Stomach (tissue), 19 donors: ENCODE data around the gene RABEP2. TPM values are rescaled to one million over a fixed set of nuclear protein-coding genes. Genes with fewer than 3 reads are reported as not detected.
"Not testable (repeated sequence)": the region's sequence is repeated elsewhere in the genome, so short reads cannot be mapped to it uniquely, and the experiment has no call there.

Source experiments
- DNase-seq, 2 donors: peaks; one replicate each; pipeline versions ENCODE4 v3.0.0 to v3.0.0-alpha.2; 2013 to 2019
- H3K27ac ChIP-seq, 5 donors: fragments of 200-600 bp in 4 of 5; sonication (generic) in 4 of 5; one replicate each; pipeline ENCODE4 v1.5.1; 2013 to 2019; ENCODE audit warnings: mild to moderate bottlenecking in 1 of 5, moderate library complexity in 1 of 5
- H3K27me3 ChIP-seq, 3 donors: fragments of 200-600 bp; sonication (generic); one replicate each; pipeline ENCODE4 v1.5.1; 2017 to 2019; ENCODE audit warnings: mixed run types in 1 of 3
- H3K36me3 ChIP-seq, 4 donors: fragments of 200-600 bp; sonication (generic); 1 replicate in 3 of 4; 2 replicates in 1 of 4; pipeline ENCODE4 v1.5.1; 2016 to 2019
- H3K4me1 ChIP-seq, 4 donors: fragments of 200-600 bp; sonication (generic); one replicate each; pipeline ENCODE4 v1.5.1; 2016 to 2019
- H3K4me3 ChIP-seq, 4 donors: fragments of 200-600 bp; sonication (generic) in 3 of 4; one replicate each; pipeline ENCODE4 v1.5.1; 2016 to 2019; ENCODE audit warnings: mild to moderate bottlenecking in 1 of 4
- H3K9me3 ChIP-seq, 4 donors: fragments of 200-600 bp; sonication (generic); one replicate each; pipeline ENCODE4 v1.5.1; 2016 to 2019
- CTCF ChIP-seq, 7 experiments: fragments of 450-650 bp in 4 of 7; fragments of 200-600 bp in 3 of 7; sonication (generic) in 3 of 7; IDR thresholded peaks; one replicate each; pipeline ENCODE4 v1.5.1; 2016 to 2019; ENCODE audit warnings: antibody characterized with exemption in 7 of 7, control low read depth in 2 of 7, mild to moderate bottlenecking in 1 of 7
- EP300 ChIP-seq: sonication (generic); formaldehyde crosslinking; IDR thresholded peaks from one replicate; pipeline ENCODE4 v1.6.1; 2017; ENCODE audit warnings: antibody characterized with exemption
- POLR2A ChIP-seq, 4 donors: fragments of 450-650 bp; IDR thresholded peaks; one replicate each; pipeline ENCODE4 v1.6.1; 2016; ENCODE audit warnings: antibody characterized with exemption in 4 of 4, control low read depth in 2 of 4, mild to moderate bottlenecking in 1 of 4, moderate library complexity in 1 of 4
- POLR2AphosphoS5 ChIP-seq, 3 donors: sonication (generic); formaldehyde crosslinking; IDR thresholded peaks; one replicate each; pipeline ENCODE4 v1.6.1; 2016; ENCODE audit warnings: antibody characterized with exemption in 3 of 3
- WGBS, 5 donors: extraction: QIAGEN DNeasy Blood & Tissue Kit in 3 of 5; methylation state at CpG; one replicate each; pipeline versions ENCODE4 v1.1.5 to v1.1.7; 2013 to 2018; 5-methylcytosine and 5-hydroxymethylcytosine counted together
- intact Hi-C: fragments of 100-400 bp; cut with DNase I; formaldehyde crosslinking; loops from one replicate; pipeline ENCODE4 v1.15.1; 2023; ENCODE audit warnings: low total_unique reads
- long read RNA-seq, 10 donors: transcript quantifications; one replicate each; lab custom pipeline, GENCODE V29; 2026
- polyA plus RNA-seq, 3 donors: library from polyadenylated mRNA; stranded (reverse); fragments of 200-250 nt; gene quantifications; one replicate each; pipeline ENCODE4 v1.2.3, GENCODE V29; 2013
- total RNA-seq, 5 donors: library from RNA; depleted of rRNA; stranded (reverse); fragments of >200 nt; gene quantifications; one replicate each; pipeline versions ENCODE4 v1.1.0 to v1.2.3, GENCODE V29; 2014 to 2016
- donor health status: healthy with polysubstance abuse.
- donor health status: Bipolar disorder and iron deficiency.
- donor health status: healthy.

The RABEP2 gene
- 100 to 1,000 TPM in 2 of 5 donors, 10 to 100 TPM in 3; 25.7 to 350 (median 84.0) TPM for total RNA-seq
- 10 to 100 TPM; 20.3 to 34.6 (median 32.7) TPM for polyA plus RNA-seq
- long read RNA-seq, donor 1 = 0 reads
- long read RNA-seq, donor 2, partial matches to known transcripts = 0 of 2 reads
- long read RNA-seq, donor 2, other reads (novel, unspliced or antisense) = 0 of 2 reads
- long read RNA-seq, donor 3 = 0 reads
- long read RNA-seq, donor 4 = 0 reads
- long read RNA-seq, donor 5, partial matches to known transcripts = 0 of 5 reads
- long read RNA-seq, donor 5, other reads (novel, unspliced or antisense) = 0 of 5 reads
- long read RNA-seq, donor 6, partial matches to known transcripts = 0 of 10 reads
- long read RNA-seq, donor 6, other reads (novel, unspliced or antisense) = 6 of 10 reads
- long read RNA-seq, donor 7, partial matches to known transcripts = 56 of 58 reads
- long read RNA-seq, donor 7, other reads (novel, unspliced or antisense) = 0 of 58 reads
- long read RNA-seq, donor 8, partial matches to known transcripts = 0 of 1 reads
- long read RNA-seq, donor 8, other reads (novel, unspliced or antisense) = 0 of 1 reads
- long read RNA-seq, donor 9, partial matches to known transcripts = 0 of 1 reads
- long read RNA-seq, donor 9, other reads (novel, unspliced or antisense) = 0 of 1 reads
- long read RNA-seq, donor 10, partial matches to known transcripts = 0 of 1 reads
- long read RNA-seq, donor 10, other reads (novel, unspliced or antisense) = 0 of 1 reads

GRCh38 chr16:28924762-28925385, at the start of gene RABEP2:
TSS of gene RABEP2 (minus strand) at chr16:28925238. CDS start at chr16:28925163, 75 bp downstream.
- Histone ChIP-seq H3K4me3 (peak within 1 kb of the TSS; percentile 64 to 96 (median 66)), H3K27me3 (no peaks in the 10 kb centered on the region), H3K4me1 (peaks cover 4 to 31% (median 24%) of the 10 kb centered on the region in 4 donors), H3K27ac (peak within 1 kb of the TSS; percentile 92 to 100 (median 98)), H3K9me3 (no peaks in the 10 kb centered on the region), H3K36me3 (peaks cover 0 to 14% (median 8%) of the 10 kb centered on the region in 4 donors)
- 1 to 2% (median 1%) methylated on average over 20 to 66 of the region's 66 CpGs for WGBS, 5 donors
- peak; percentile 98 to 100 for DNase-seq
- intact Hi-C loops = no loop called here
- TF ChIP-seq POLR2AphosphoS5 (IDR thresholded peaks at IDR 0.05) = peak; percentile 34 to 76 (median 71)
- no peak for TF ChIP-seq EP300
- TF ChIP-seq CTCF (IDR thresholded peaks at IDR 0.05) = peak in 1 of 7 experiments; percentile 2
- no peak for TF ChIP-seq POLR2A (IDR thresholded peaks at IDR 0.05)

- no peaks in the 10 kb centered on the region for H3K9me3 ChIP-seq
- peaks cover 8 to 48% (median 32%) of the 10 kb centered on the region in 4 donors for H3K4me1 ChIP-seq
- no peaks in the 10 kb centered on the region for H3K27me3 ChIP-seq
- no peak for TF ChIP-seq EP300
- TF ChIP-seq POLR2AphosphoS5 (IDR thresholded peaks at IDR 0.05) = peak; percentile 77 to 98 (median 94)
- peak in 1 of 7 experiments; percentile 17 for TF ChIP-seq CTCF (IDR thresholded peaks at IDR 0.05)
- no peak for TF ChIP-seq POLR2A (IDR thresholded peaks at IDR 0.05)
- intact Hi-C loops = no loop called here
- peak within 1 kb of the TSS; percentile 60 to 87 (median 79) for H3K27ac ChIP-seq
- peak within 1 kb of the TSS; percentile 90 to 99 (median 96) for H3K4me3 ChIP-seq
- 0 to 1% (median 0%) methylated on average over 7 to 60 of the region's 60 CpGs for WGBS, 5 donors
- DNase-seq = peak; percentile 98 to 99
- peaks cover 3 to 33% (median 27%) of the 10 kb centered on the region in 4 donors for H3K36me3 ChIP-seq
Observed at GRCh38 chr16:28974437-28975157, 49.6 kb upstream of the RABEP2 start, which contains the start of gene SPNS1. TSS of gene SPNS1 (plus strand) at chr16:28974778. CDS start at chr16:28975152, 374 bp downstream.

- DNase-seq = peak; percentile 44 to 81
- WGBS, 5 donors = 0 to 2% (median 1%) methylated on average over 17 of the region's 17 CpGs
- Histone ChIP-seq H3K27ac (peak overlapping the region; percentile 39 to 87 (median 79)), H3K4me1 (peaks cover 8 to 48% (median 32%) of the 10 kb centered on the region in 4 donors), H3K4me3 (peak overlapping the region; percentile 90 to 99 (median 96)), H3K27me3 (no peaks in the 10 kb centered on the region), H3K9me3 (no peaks in the 10 kb centered on the region), H3K36me3 (peaks cover 0 to 27% (median 21%) of the 10 kb centered on the region in 4 donors)
- intact Hi-C loops = no loop called here
- TF ChIP-seq CTCF (IDR thresholded peaks at IDR 0.05) (peak in 4 of 7 experiments; percentile 12 to 44 (median 41)), POLR2A (IDR thresholded peaks at IDR 0.05) (no peak)
Observed at GRCh38 chr16:28974007-28974436, 49.0 kb upstream of the RABEP2 start.

- 86 to 100% (median 93%) methylated on average over 2 of the region's 2 CpGs for WGBS, 5 donors
- intact Hi-C loops, DNase-seq: not testable (repeated sequence)
Observed at GRCh38 chr16:28969696-28970095, 44.7 kb upstream of the RABEP2 start.

More at GRCh38 chr16:28969696-28970095, 44.7 kb upstream of the RABEP2 start:
- H3K9me3 ChIP-seq, H3K4me3 ChIP-seq, H3K27ac ChIP-seq, H3K27me3 ChIP-seq: not testable (repeated sequence)
- H3K36me3 ChIP-seq = peaks cover 4 to 15% (median 12%) of the 10 kb centered on the region in 4 donors
- peaks cover 0 to 15% (median 10%) of the 10 kb centered on the region in 4 donors for H3K4me1 ChIP-seq
